ENCODE data around the gene RHEB.

GRCh38 chr7:151512353-151512752, 7.3 kb downstream of the RHEB start:
- TF ChIP-seq CTCF (IDR thresholded peaks at IDR 0.05), result no peak
- no peak for TF ChIP-seq ZFX (IDR thresholded peaks at IDR 0.05; ENCODE audit: borderline replicate concordance)
